ENCODE data around the gene TTC23L.

- no peak for TF ChIP-seq EZH2 (IDR thresholded peaks at IDR 0.05; ENCODE audit: low read depth)
- no peak for TF ChIP-seq CTCF (conservative IDR thresholded peaks at IDR 0.05)
Measured at GRCh38 chr5:34813509-34813908, 25.5 kb upstream of the TTC23L start.

All from PC-9 (cell line).